Measurements from ENCODE around the gene KLF12.

KLF12 gene

GRCh38 chr13:74090869-74091605 lies 43.2 kb downstream of the KLF12 start:
- Histone ChIP-seq H3K36me3 (ENCODE audit: control insufficient read depth, insufficient read depth, low read length) (no peaks in the 10 kb centered on the region), H3K4me1 (ENCODE audit: control insufficient read depth, insufficient read depth, low read length, poor library complexity, severe bottlenecking) (peaks cover 25% of the 10 kb centered on the region), H3K4me3 (ENCODE audit: insufficient read depth, low read depth, low read length, poor library complexity, severe bottlenecking) (no peak overlapping the region), H3K9me3 (ENCODE audit: control insufficient read depth, low read length) (no peaks in the 10 kb centered on the region), H3K27me3 (replicated peaks; ENCODE audit: control insufficient read depth, insufficient read depth, low read length, poor library complexity, severe bottlenecking) (no peaks in the 10 kb centered on the region), H3K27ac (ENCODE audit: insufficient read depth, low read length, poor library complexity, severe bottlenecking) (peak overlapping the region; percentile 33)
- no peak for DNase-seq

- no peak for DNase-seq
- H3K27me3 ChIP-seq (replicated peaks; ENCODE audit: control insufficient read depth, insufficient read depth, low read length, poor library complexity, severe bottlenecking) = no peaks in the 10 kb centered on the region
- H3K36me3 ChIP-seq (ENCODE audit: control insufficient read depth, insufficient read depth, low read length) = no peaks in the 10 kb centered on the region
- no peaks in the 10 kb centered on the region for H3K9me3 ChIP-seq (ENCODE audit: control insufficient read depth, low read length)
- peaks cover 25% of the 10 kb centered on the region for H3K4me1 ChIP-seq (ENCODE audit: control insufficient read depth, insufficient read depth, low read length, poor library complexity, severe bottlenecking)
- no peak overlapping the region for H3K4me3 ChIP-seq (ENCODE audit: insufficient read depth, low read depth, low read length, poor library complexity, severe bottlenecking)
- no peak overlapping the region for H3K27ac ChIP-seq (ENCODE audit: insufficient read depth, low read length, poor library complexity, severe bottlenecking)
Measured at GRCh38 chr13:74090397-74090796, 43.8 kb downstream of the KLF12 start.

- H3K36me3 ChIP-seq (ENCODE audit: control insufficient read depth, insufficient read depth, low read length) = no peaks in the 10 kb centered on the region
- no peaks in the 10 kb centered on the region for H3K9me3 ChIP-seq (ENCODE audit: control insufficient read depth, low read length)
- H3K4me3 ChIP-seq (ENCODE audit: insufficient read depth, low read depth, low read length, poor library complexity, severe bottlenecking) = no peak overlapping the region
- no peak overlapping the region for H3K27ac ChIP-seq (ENCODE audit: insufficient read depth, low read length, poor library complexity, severe bottlenecking)
- no peaks in the 10 kb centered on the region for H3K27me3 ChIP-seq (replicated peaks; ENCODE audit: control insufficient read depth, insufficient read depth, low read length, poor library complexity, severe bottlenecking)
- peaks cover 20% of the 10 kb centered on the region for H3K4me1 ChIP-seq (ENCODE audit: control insufficient read depth, insufficient read depth, low read length, poor library complexity, severe bottlenecking)
- no peak for DNase-seq
Measured at GRCh38 chr13:74087357-74087756, 46.8 kb downstream of the KLF12 start.
